Measurements from ENCODE around the gene LRRC4C. TPM values are rescaled to one million over a fixed set of nuclear protein-coding genes. Genes with fewer than 3 reads are reported as not detected.

Gene LRRC4C
- polyA plus RNA-seq, 1 experiment, result not detected

DNA sequence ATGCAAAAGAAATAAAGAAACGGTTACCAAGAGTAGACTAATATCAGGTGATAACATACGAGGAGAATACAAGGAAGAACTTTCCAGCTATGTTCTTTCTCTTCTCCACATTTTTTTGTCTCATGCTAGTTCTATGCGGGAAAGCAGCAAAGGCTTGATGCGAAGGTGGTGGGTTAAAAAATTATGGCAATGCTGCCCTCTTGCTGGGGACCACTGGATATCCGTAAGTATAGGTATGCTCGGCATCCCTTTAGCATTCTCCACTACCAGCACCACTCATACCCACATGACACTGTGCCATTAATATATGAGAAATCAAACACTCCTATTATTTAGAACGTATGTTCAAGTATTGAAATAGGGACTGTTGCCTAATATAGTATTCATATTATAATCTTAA, 776.4 kb downstream of the LRRC4C start:
- TF ChIP-seq, protein P1, sequence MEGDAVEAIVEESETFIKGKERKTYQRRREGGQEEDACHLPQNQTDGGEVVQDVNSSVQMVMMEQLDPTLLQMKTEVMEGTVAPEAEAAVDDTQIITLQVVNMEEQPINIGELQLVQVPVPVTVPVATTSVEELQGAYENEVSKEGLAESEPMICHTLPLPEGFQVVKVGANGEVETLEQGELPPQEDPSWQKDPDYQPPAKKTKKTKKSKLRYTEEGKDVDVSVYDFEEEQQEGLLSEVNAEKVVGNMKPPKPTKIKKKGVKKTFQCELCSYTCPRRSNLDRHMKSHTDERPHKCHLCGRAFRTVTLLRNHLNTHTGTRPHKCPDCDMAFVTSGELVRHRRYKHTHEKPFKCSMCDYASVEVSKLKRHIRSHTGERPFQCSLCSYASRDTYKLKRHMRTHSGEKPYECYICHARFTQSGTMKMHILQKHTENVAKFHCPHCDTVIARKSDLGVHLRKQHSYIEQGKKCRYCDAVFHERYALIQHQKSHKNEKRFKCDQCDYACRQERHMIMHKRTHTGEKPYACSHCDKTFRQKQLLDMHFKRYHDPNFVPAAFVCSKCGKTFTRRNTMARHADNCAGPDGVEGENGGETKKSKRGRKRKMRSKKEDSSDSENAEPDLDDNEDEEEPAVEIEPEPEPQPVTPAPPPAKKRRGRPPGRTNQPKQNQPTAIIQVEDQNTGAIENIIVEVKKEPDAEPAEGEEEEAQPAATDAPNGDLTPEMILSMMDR (IDR thresholded peaks at IDR 0.05; ENCODE audit: insufficient read depth, low read depth, low read length), result no peak
- CTCF ChIA-PET, result interaction anchor here (0.8 kb wide), 1 partner anchor 158 kb away, joined by 3 read pairs; no protein-coding TSS in a partner anchor
- POLR2A ChIA-PET, result no interaction called here
- Histone ChIP-seq H3K4me3 (ENCODE audit: low read depth, low read length) (no peak overlapping the region), H3K27me3 (ENCODE audit: control insufficient read depth, insufficient read depth, low read length) (no peaks in the 10 kb centered on the region), H3K36me3 (ENCODE audit: control insufficient read depth, insufficient read depth, low read length) (no peaks in the 10 kb centered on the region)
- DNase-seq (ENCODE audit: low read depth), result no peak

DNA sequence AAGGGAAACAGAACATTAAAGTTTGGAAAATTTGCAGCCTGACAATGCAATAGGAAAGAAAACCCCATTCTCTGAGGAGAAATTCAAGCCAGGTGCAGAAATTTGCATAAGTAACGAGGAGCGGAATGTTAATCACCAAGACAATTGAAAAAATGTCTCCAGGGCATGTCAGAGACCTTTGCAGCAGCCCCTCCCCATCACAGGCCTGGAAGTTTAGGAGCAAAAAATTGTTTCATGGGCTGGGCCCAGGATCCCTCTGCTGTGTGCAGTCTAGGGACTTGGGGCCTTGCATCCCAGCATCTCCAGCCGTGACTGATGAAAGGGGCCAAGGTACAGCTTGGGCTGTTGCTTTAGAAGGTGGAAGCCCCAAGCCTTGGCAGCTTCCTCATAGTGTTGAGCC, 780.2 kb downstream of the LRRC4C start:
- CTCF ChIA-PET, result no interaction called here

DNA sequence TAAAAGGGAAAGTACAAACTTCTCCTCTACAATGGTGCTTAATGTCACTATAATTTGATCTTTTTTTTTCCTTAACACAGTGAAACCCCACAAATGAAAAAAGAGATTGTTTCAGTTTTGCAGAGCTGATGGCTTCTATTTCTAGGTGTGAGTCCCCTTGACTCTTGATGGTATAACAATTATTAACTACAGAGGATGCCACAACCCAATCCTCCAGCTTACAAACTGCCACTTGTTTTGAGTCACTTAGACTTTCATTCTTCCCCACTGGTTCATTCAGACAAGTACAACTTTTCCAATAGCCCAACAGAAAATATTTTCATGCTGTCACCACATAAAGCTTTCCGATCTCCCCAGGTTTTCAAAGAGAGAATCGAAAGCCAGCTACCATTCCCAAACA, 812.2 kb downstream of the LRRC4C start:
- DNase-seq (ENCODE audit: low read depth), result no peak
- Histone ChIP-seq H3K36me3 (ENCODE audit: control insufficient read depth, insufficient read depth, low read length) (no peaks in the 10 kb centered on the region), H3K27me3 (ENCODE audit: control insufficient read depth, insufficient read depth, low read length) (no peaks in the 10 kb centered on the region), H3K4me3 (ENCODE audit: low read depth, low read length) (no peak overlapping the region)
- ChIA-PET POLR2A (no interaction called here), CTCF (no interaction called here)
- TF ChIP-seq, protein P1 (IDR thresholded peaks at IDR 0.05; ENCODE audit: insufficient read depth, low read depth, low read length), result no peak

More for the DNA sequence above, 780.2 kb downstream of the LRRC4C start:
- no peak for DNase-seq (ENCODE audit: low read depth)
- Histone ChIP-seq H3K4me3 (ENCODE audit: low read depth, low read length) (no peak overlapping the region), H3K36me3 (ENCODE audit: control insufficient read depth, insufficient read depth, low read length) (no peaks in the 10 kb centered on the region), H3K27me3 (ENCODE audit: control insufficient read depth, insufficient read depth, low read length) (no peaks in the 10 kb centered on the region)
- TF ChIP-seq, protein P1 (IDR thresholded peaks at IDR 0.05; ENCODE audit: insufficient read depth, low read depth, low read length), result no peak
- POLR2A ChIA-PET, result no interaction called here

DNA sequence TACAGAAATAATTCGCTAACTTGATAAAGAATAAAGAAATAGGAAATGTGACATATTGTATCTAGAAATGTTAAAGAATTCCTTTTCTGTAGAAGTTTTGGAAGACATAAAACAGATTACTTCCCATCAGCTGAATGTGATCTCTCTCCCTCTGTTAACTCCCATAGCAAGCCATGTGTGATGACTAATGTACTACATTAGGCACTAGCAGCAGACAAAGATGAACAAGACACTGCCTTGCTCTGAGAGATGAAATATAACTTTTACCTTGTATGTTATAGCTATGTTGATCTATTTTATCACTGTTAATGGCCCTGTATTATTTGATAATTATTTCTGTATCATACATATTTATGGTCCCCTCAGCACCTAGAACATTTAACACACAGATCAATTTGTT, 817.2 kb downstream of the LRRC4C start:
- DNase-seq (ENCODE audit: low read depth), result no peak
- POLR2A ChIA-PET, result no interaction called here
- Histone ChIP-seq H3K4me3 (ENCODE audit: low read depth, low read length) (no peak overlapping the region), H3K36me3 (ENCODE audit: control insufficient read depth, insufficient read depth, low read length) (no peaks in the 10 kb centered on the region), H3K27me3 (ENCODE audit: control insufficient read depth, insufficient read depth, low read length) (no peaks in the 10 kb centered on the region)
- CTCF ChIA-PET, result no interaction called here
- TF ChIP-seq, protein P1 (IDR thresholded peaks at IDR 0.05; ENCODE audit: insufficient read depth, low read depth, low read length), result no peak

DNA sequence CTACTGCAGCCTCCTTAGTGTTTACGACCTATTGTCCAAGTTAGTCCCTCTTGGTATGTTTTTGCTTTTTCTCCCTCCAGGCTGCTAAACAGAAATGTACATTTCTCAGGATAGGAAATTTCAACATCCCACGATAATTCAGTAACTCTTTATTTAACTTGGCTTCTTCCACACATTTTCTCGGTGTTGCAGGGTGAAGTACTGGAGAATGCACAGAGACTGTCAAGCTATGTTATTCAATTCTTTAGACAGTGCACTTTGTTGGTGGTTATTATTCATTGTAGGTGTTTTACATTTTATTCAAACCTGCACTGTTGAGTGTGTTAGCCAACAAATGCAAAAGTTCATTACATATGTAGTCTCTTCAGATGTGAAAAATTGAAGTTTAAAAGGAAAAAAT, 839.8 kb downstream of the LRRC4C start:
- DNase-seq (ENCODE audit: low read depth), result no peak
- ChIA-PET POLR2A (no interaction called here), CTCF (no interaction called here)
- H3K27me3 ChIP-seq (ENCODE audit: control insufficient read depth, insufficient read depth, low read length), result no peaks in the 10 kb centered on the region
- TF ChIP-seq, protein P1 (IDR thresholded peaks at IDR 0.05; ENCODE audit: insufficient read depth, low read depth, low read length), result no peak
- no peaks in the 10 kb centered on the region for H3K36me3 ChIP-seq (ENCODE audit: control insufficient read depth, insufficient read depth, low read length)
- no peak overlapping the region for H3K4me3 ChIP-seq (ENCODE audit: low read depth, low read length)

Data from BJ (cell line).